Choroid plexus epithelial cell (primary cell): ENCODE measurements around the gene ATF6.

Source experiments
- DNase-seq: peaks from one replicate; pipeline ENCODE4 v3.0.0-alpha.2; 2010; ENCODE audit warnings: low read depth
- H3K4me3 ChIP-seq: 2 replicates; pipeline ENCODE4 v1.5.1; 2011; ENCODE audit warnings: low read depth, mild to moderate bottlenecking, control low read depth, low read length, moderate library complexity
- CTCF ChIP-seq: conservative IDR thresholded peaks from 2 replicates; pipeline ENCODE4 v1.5.1; 2011; ENCODE audit warnings: low read depth, mild to moderate bottlenecking, control low read depth, inconsistent platforms, low read length, moderate library complexity

ATF6 gene

DNA sequence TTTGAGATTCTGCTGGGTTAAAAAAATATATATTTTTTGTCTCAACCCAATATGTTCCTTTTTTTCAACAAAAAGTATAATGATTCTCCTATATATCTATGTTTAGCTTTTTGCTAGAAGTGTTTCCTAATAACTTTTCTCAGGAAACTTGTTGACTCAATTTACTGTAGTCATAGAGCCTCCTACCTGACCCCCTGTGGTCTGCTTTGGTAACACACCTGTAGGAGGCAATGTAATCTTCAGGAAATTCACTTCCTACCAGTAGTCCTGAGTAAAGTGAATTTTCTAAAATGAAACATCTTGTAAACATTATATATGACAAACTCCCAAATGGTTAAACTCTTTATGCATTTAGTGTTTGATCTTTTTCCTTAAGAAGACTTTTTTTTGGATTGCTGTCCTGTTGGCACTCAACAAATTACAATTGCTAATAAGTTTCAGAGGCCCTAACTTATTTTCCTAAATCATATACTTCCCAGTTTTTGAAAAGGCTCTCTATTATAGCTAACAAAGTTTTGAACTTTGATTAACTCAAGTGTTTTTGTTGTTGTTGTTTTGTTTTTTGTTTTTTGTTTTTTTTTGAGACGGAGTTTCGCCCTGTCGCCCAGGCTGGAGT, 139.3 kb downstream of the ATF6 start:
- TF ChIP-seq CTCF, result peak; percentile 64
- H3K4me3 ChIP-seq, result no peak overlapping the region
- DNase-seq, result peak; percentile 67

GRCh38 chr1:161907265-161907664, 141.1 kb downstream of the ATF6 start:
- TF ChIP-seq CTCF, result no peak
- no peak overlapping the region for H3K4me3 ChIP-seq
- no peak for DNase-seq

- no peak for DNase-seq
- no peak overlapping the region for H3K4me3 ChIP-seq
- no peak for TF ChIP-seq CTCF
Observed at GRCh38 chr1:161908264-161908663, 142.1 kb downstream of the ATF6 start.

DNA sequence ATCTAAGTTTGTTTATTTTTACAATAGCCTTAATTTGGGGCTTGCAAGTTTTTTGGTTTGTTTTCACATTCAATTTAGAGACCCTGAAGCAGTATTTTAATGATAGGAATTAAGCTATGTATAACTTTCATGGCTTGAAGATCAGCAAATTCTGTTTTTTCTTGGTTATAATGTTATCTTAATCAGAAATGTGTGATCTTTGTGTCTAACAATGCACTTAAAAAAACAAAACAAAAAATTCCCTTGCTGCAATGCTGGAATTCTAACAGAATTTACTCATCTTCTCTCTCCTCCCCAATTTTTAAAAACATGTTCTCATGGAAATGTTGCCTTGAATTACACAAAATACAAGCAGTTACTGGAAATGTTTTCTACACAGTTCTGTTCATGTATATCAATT, 144.5 kb downstream of the ATF6 start:
- peak; percentile 58 for DNase-seq

GRCh38 chr1:161913482-161914140, 147.5 kb downstream of the ATF6 start:
- DNase-seq, result peak; percentile 71
- no peak overlapping the region for H3K4me3 ChIP-seq
- TF ChIP-seq CTCF, result no peak

More for the DNA sequence above, 144.5 kb downstream of the ATF6 start:
- no peak for TF ChIP-seq CTCF
- H3K4me3 ChIP-seq, result no peak overlapping the region

GRCh38 chr1:161914595-161914994, 148.5 kb downstream of the ATF6 start:
- DNase-seq, result no peak
- no peak for TF ChIP-seq CTCF
- H3K4me3 ChIP-seq, result no peak overlapping the region

GRCh38 chr1:161915051-161915503, 149.0 kb downstream of the ATF6 start:
- peak; percentile 41 for DNase-seq
- H3K4me3 ChIP-seq, result no peak overlapping the region
- TF ChIP-seq CTCF, result no peak
